Endothelial cell of umbilical vein (primary cell): Measurements from ENCODE around the gene ITPR1. TPM values are rescaled to one million over a fixed set of nuclear protein-coding genes. Genes with fewer than 3 reads are reported as not detected.

Experiments used
- BruUV-seq: library from RNA; stranded (reverse); fragments of 400-500 nt; replicated peaks from 2 replicates; lab custom pipeline; 2021; lab: Mats Ljungman, UMichigan
- CTCF ChIA-PET: fragments of 300-600, 350-600 bp; sonication (Branson Sonifier 250); formaldehyde crosslinking; loops from one replicate; lab custom pipeline; 2021; ENCODE audit warnings: antibody characterized with exemption, inconsistent platforms; lab: Charles Lee
- POLR2A ChIA-PET: fragments of 300-600, 350-600 bp; sonication (Branson Sonifier 250); formaldehyde crosslinking; loops from one replicate; lab custom pipeline; 2021; ENCODE audit warnings: antibody characterized with exemption, inconsistent platforms; lab: Charles Lee
- DNase-seq: peaks from one replicate; pipeline ENCODE4 v3.0.0-alpha.2; 2011; ENCODE audit warnings: low read depth, low spot score
- FAIRE-seq: peaks from 2 replicates; lab custom pipeline; 2011; peaks lifted over from hg19 to GRCh38; lab: Jason Lieb, UNC
- H2AFZ ChIP-seq: 2 replicates; pipeline ENCODE4 v1.6.0; 2012; ENCODE audit warnings: low read depth, low read length, control low read depth, inconsistent platforms
- H3K27ac ChIP-seq: 2 replicates; pipeline ENCODE4 v1.5.1; 2011; ENCODE audit warnings: low read depth, mild to moderate bottlenecking, control low read depth, low read length, moderate library complexity; ENCODE audit not compliant: insufficient read depth
- H3K27me3 ChIP-seq, 2 experiments: 2 replicates each; pipeline versions ENCODE4 v1.6.0 to v1.6.1; 2011; ENCODE audit warnings: low read length in 2 of 2, mixed read lengths in 1 of 2; ENCODE audit not compliant: control insufficient read depth in 2 of 2, insufficient read depth in 2 of 2
- H3K36me3 ChIP-seq, 2 experiments: 2 replicates in 1 of 2; 3 replicates in 1 of 2; pipeline ENCODE4 v1.5.1; 2011; ENCODE audit warnings: low read length in 2 of 2, mild to moderate bottlenecking in 1 of 2, moderate library complexity in 1 of 2; ENCODE audit not compliant: control insufficient read depth in 2 of 2, insufficient read depth in 2 of 2; ENCODE audit errors: extremely low read depth in 1 of 2
- H3K4me1 ChIP-seq: 3 replicates; pipeline ENCODE4 v1.5.1; 2011; ENCODE audit warnings: mild to moderate bottlenecking, low read length; ENCODE audit not compliant: control insufficient read depth, insufficient read depth; ENCODE audit errors: extremely low read depth
- H3K4me2 ChIP-seq: 2 replicates; pipeline ENCODE4 v1.6.1; 2011; ENCODE audit warnings: low read length, control low read depth, mixed read lengths; ENCODE audit not compliant: insufficient read depth
- H3K4me3 ChIP-seq, 3 experiments: fragments of 200-600 bp in 1 of 3; sonication (generic), shearing (Covaris generic) in 1 of 3; replicated peaks in 1 of 3; 2 replicates each; pipeline ENCODE4 v1.5.1; 2011 to 2016; ENCODE audit warnings: control low read depth in 3 of 3, low read length in 3 of 3, mild to moderate bottlenecking in 2 of 3, inconsistent platforms in 1 of 3, low read depth in 1 of 3, moderate library complexity in 1 of 3; ENCODE audit not compliant: insufficient read depth in 1 of 3
- H3K79me2 ChIP-seq: 2 replicates; pipeline ENCODE4 v1.6.0; 2012; ENCODE audit warnings: low read length, inconsistent platforms; ENCODE audit not compliant: control insufficient read depth, insufficient read depth
- H3K9ac ChIP-seq: replicated peaks from 2 replicates; pipeline ENCODE3; 2011; ENCODE audit warnings: low read length, control low read depth; ENCODE audit not compliant: insufficient read depth; ENCODE audit errors: extremely low read depth
- H3K9me1 ChIP-seq: replicated peaks from 3 replicates; pipeline ENCODE4 v1.6.0; 2011; ENCODE audit warnings: mild to moderate bottlenecking, low read length; ENCODE audit not compliant: control insufficient read depth, insufficient read depth; ENCODE audit errors: extremely low read depth
- H3K9me3 ChIP-seq: replicated peaks from 2 replicates; pipeline ENCODE4 v1.5.1; 2012; ENCODE audit warnings: low read length, inconsistent platforms; ENCODE audit not compliant: control insufficient read depth, insufficient read depth
- H4K20me1 ChIP-seq: replicated peaks from 2 replicates; pipeline ENCODE3; 2011; ENCODE audit warnings: mild to moderate bottlenecking, low read length; ENCODE audit not compliant: control insufficient read depth, insufficient read depth; ENCODE audit errors: extremely low read depth
- EZH2 ChIP-seq: IDR thresholded peaks from 2 replicates; pipeline ENCODE4 v1.6.1; 2012; ENCODE audit warnings: borderline replicate concordance, low read depth, mild to moderate bottlenecking, moderate library complexity, low read length, inconsistent platforms; ENCODE audit not compliant: severe bottlenecking
- FOS ChIP-seq: IDR thresholded peaks from 2 replicates; pipeline ENCODE4 v1.6.1; 2011; ENCODE audit warnings: mild to moderate bottlenecking, low read length, moderate library complexity, borderline replicate concordance; ENCODE audit not compliant: insufficient read depth
- GATA2 ChIP-seq: IDR thresholded peaks from 2 replicates; pipeline ENCODE4 v1.7.0; 2011; ENCODE audit warnings: low read depth, mild to moderate bottlenecking, moderate library complexity, mixed read lengths, low read length; ENCODE audit not compliant: insufficient read length, insufficient read depth
- JUN ChIP-seq: IDR thresholded peaks from 2 replicates; pipeline ENCODE4 v1.6.1; 2011; ENCODE audit warnings: borderline replicate concordance, low read depth; ENCODE audit not compliant: insufficient read length, insufficient read depth
- MYC ChIP-seq: IDR thresholded peaks from one replicate; pipeline ENCODE4 v1.6.1; 2011; ENCODE audit warnings: mild to moderate bottlenecking, low read depth, low read length
- POLR2A ChIP-seq: IDR thresholded peaks from 2 replicates; pipeline ENCODE4 v1.6.1; 2012; ENCODE audit warnings: low read depth, mild to moderate bottlenecking, control low read depth, low read length
- POLR2AphosphoS5 ChIP-seq: IDR thresholded peaks from 2 replicates; pipeline ENCODE4 v1.6.1; 2012; ENCODE audit warnings: low read depth, mild to moderate bottlenecking, control low read depth, low read length, moderate library complexity; ENCODE audit not compliant: insufficient read depth
- dilution Hi-C: fragments of 300-500 bp; cut with MboI; formaldehyde crosslinking; loops from one replicate; pipeline ENCODE4 v1.15.0; 2019; ENCODE audit warnings: low sequenced_read_pairs; ENCODE audit not compliant: extremely low pct_ligation_motif_present
- intact Hi-C: fragments of 100-400 bp; cut with micrococcal nuclease; formaldehyde crosslinking; loops from one replicate; pipeline ENCODE4 v1.10.0; 2022
- polyA plus RNA-seq, 4 experiments: library from polyadenylated mRNA; depleted of rRNA in 3 of 4; stranded (reverse) in 3 of 4; unstranded in 1 of 4; fragments of >200 nt; gene quantifications; 2 replicates each; pipeline versions ENCODE4 v1.2.1 to v1.2.3, GENCODE V29; 2011 to 2012; ENCODE audit warnings: missing spikeins in 1 of 4
- total RNA-seq: library from RNA; stranded (reverse); gene quantifications from 2 replicates; pipeline ENCODE4 v1.2.3, GENCODE V29; 2021
- TF ChIP-seq, protein P1 (sequence below): IDR thresholded peaks from 2 replicates; pipeline ENCODE4 v1.6.1; 2011; ENCODE audit not compliant: insufficient read depth, insufficient read length
- TF ChIP-seq, protein P2 (sequence below), 2 donors: IDR thresholded peaks; 1 replicate in 1 of 2; 2 replicates in 1 of 2; pipeline ENCODE4 v1.5.1; 2011; ENCODE audit warnings: low read length in 2 of 2, mild to moderate bottlenecking in 2 of 2, moderate library complexity in 2 of 2, control low read depth in 1 of 2, inconsistent platforms in 1 of 2, low read depth in 1 of 2; ENCODE audit not compliant: insufficient read depth in 1 of 2; ENCODE audit errors: extremely low read depth in 1 of 2

Gene ITPR1
- total and polyA plus RNA-seq, 2 donors (not counting 3 experiments of a cell fraction or from before 2014, with no cell fraction given) = 5.1 to 16.1 TPM

DNA sequence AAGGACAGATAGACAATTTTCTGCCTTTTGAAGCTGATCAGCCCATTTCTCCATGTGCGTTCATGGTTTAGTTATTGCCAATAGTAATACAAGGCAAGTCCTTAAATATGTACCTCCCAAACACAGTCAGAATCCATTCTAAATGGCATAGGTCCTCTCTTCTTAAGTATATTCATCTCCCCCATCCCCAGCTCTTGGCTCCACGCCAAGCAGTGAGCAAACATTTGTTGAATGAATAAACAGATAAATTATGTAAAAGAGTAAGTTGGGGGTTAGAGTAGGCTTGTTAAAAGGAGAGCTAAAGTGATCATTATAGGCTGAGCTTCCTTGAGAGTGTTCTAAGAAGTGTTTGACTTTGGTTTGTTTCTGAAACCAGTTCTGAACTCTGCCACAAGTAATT lies 241.3 kb downstream of the ITPR1 start:
- CTCF ChIA-PET = interaction anchor here (0.6 to 2.1 kb wide), 7 partner anchors 13 to 246 kb away, joined by 3 to 9 read pairs (median 4); partner anchors contain the start of gene BHLHE40
- intact Hi-C loops = no loop called here
- Histone ChIP-seq H3K4me1 (no peaks in the 10 kb centered on the region), H3K36me3 (no peaks in the 10 kb centered on the region), H3K9me3 (no peaks in the 10 kb centered on the region), H3K79me2 (no peaks in the 10 kb centered on the region), H3K4me2 (no peak overlapping the region), H3K27me3 (no peaks in the 10 kb centered on the region), H3K4me3 (no peak overlapping the region), H3K9ac (no peak overlapping the region), H3K27ac (no peak overlapping the region), H2AFZ (no peak overlapping the region), H4K20me1 (no peaks in the 10 kb centered on the region), H3K9me1 (no peaks in the 10 kb centered on the region)
- dilution Hi-C loops = no loop called here
- DNase-seq (no peak), FAIRE-seq (no peak)
- BruUV-seq = no TSS peak
- POLR2A ChIA-PET = interaction anchor here (0.7 kb wide), 1 partner anchor 244 kb away, joined by 3 read pairs; no protein-coding TSS in a partner anchor
- TF ChIP-seq FOS = no peak
- no peak for TF ChIP-seq POLR2AphosphoS5
- TF ChIP-seq POLR2A = no peak
- TF ChIP-seq JUN = no peak
- TF ChIP-seq, protein P1, sequence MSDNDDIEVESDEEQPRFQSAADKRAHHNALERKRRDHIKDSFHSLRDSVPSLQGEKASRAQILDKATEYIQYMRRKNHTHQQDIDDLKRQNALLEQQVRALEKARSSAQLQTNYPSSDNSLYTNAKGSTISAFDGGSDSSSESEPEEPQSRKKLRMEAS = no peak
- no peak for TF ChIP-seq GATA2
- no peak for TF ChIP-seq MYC
- TF ChIP-seq, protein P2, sequence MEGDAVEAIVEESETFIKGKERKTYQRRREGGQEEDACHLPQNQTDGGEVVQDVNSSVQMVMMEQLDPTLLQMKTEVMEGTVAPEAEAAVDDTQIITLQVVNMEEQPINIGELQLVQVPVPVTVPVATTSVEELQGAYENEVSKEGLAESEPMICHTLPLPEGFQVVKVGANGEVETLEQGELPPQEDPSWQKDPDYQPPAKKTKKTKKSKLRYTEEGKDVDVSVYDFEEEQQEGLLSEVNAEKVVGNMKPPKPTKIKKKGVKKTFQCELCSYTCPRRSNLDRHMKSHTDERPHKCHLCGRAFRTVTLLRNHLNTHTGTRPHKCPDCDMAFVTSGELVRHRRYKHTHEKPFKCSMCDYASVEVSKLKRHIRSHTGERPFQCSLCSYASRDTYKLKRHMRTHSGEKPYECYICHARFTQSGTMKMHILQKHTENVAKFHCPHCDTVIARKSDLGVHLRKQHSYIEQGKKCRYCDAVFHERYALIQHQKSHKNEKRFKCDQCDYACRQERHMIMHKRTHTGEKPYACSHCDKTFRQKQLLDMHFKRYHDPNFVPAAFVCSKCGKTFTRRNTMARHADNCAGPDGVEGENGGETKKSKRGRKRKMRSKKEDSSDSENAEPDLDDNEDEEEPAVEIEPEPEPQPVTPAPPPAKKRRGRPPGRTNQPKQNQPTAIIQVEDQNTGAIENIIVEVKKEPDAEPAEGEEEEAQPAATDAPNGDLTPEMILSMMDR (IDR thresholded peaks at IDR 0.05; ENCODE audit: extremely low read depth in 1 of 2, insufficient read depth in 1 of 2, low read depth in 1 of 2, low read length in 2 of 2) = no peak
- no peak for TF ChIP-seq EZH2
